GM11168 (cell line): ENCODE data around the gene DOLPP1.

ENCODE experiments used
- in situ Hi-C: fragments of 300-500 bp; cut with MboI; formaldehyde crosslinking; loops from one replicate; pipeline ENCODE4 v1.12.0; 2022; ENCODE audit warnings: low sequenced_read_pairs; ENCODE audit not compliant: unreplicated experiment

Gene DOLPP1

GRCh38 chr9:129136446-129137035 is 55.6 kb downstream of the DOLPP1 start:
- in situ Hi-C loops, result no loop called here

GRCh38 chr9:129137292-129138143 is 56.6 kb downstream of the DOLPP1 start:
- in situ Hi-C loops, result no loop called here

- in situ Hi-C loops, result no loop called here
Measured at GRCh38 chr9:129138144-129138462, 57.2 kb downstream of the DOLPP1 start.

GRCh38 chr9:129138476-129139232 is 57.7 kb downstream of the DOLPP1 start:
- in situ Hi-C loops, result no loop called here

GRCh38 chr9:129139233-129139992 is 58.5 kb downstream of the DOLPP1 start:
- in situ Hi-C loops, result no loop called here

GRCh38 chr9:129139993-129140396 is 59.1 kb downstream of the DOLPP1 start:
- in situ Hi-C loops, result no loop called here
